Measurements from ENCODE around the gene MACROH2A2. TPM values are rescaled to one million over a fixed set of nuclear protein-coding genes. Genes with fewer than 3 reads are reported as not detected.
A peak's percentile ranks its signal among the peaks of the same experiment; 100 is the strongest.

MACROH2A2 gene
- total RNA-seq, 2 donors from 2014 or later: 15.1 to 22.1 TPM

- intact Hi-C loops (cut with DNase I): no loop called here
- H3K4me1 ChIP-seq: peaks cover 10% of the 10 kb centered on the region
- peak overlapping the region in 1 of 2 donors; percentile 90 for H3K9ac ChIP-seq (ENCODE audit: low read depth in 2 of 2, low read length in 2 of 2)
- no peak overlapping the region for H3K27ac ChIP-seq
- no peaks in the 10 kb centered on the region for H3K9me3 ChIP-seq
- TF ChIP-seq, protein P1, sequence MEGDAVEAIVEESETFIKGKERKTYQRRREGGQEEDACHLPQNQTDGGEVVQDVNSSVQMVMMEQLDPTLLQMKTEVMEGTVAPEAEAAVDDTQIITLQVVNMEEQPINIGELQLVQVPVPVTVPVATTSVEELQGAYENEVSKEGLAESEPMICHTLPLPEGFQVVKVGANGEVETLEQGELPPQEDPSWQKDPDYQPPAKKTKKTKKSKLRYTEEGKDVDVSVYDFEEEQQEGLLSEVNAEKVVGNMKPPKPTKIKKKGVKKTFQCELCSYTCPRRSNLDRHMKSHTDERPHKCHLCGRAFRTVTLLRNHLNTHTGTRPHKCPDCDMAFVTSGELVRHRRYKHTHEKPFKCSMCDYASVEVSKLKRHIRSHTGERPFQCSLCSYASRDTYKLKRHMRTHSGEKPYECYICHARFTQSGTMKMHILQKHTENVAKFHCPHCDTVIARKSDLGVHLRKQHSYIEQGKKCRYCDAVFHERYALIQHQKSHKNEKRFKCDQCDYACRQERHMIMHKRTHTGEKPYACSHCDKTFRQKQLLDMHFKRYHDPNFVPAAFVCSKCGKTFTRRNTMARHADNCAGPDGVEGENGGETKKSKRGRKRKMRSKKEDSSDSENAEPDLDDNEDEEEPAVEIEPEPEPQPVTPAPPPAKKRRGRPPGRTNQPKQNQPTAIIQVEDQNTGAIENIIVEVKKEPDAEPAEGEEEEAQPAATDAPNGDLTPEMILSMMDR (IDR thresholded peaks at IDR 0.05): no peak
- no peaks in the 10 kb centered on the region for H3K27me3 ChIP-seq
- DNase-seq: no peak
- no peak overlapping the region for H3K4me3 ChIP-seq
- no peaks in the 10 kb centered on the region for H3K36me3 ChIP-seq
These were observed 91.9 kb downstream of the MACROH2A2 start for GRCh38 chr10:70144372-70145110.

GRCh38 chr10:70145166-70145665 is 92.6 kb downstream of the MACROH2A2 start:
- peaks cover 10% of the 10 kb centered on the region for H3K4me1 ChIP-seq
- no peak for DNase-seq
- TF ChIP-seq, protein P1 (IDR thresholded peaks at IDR 0.05): no peak
- H3K36me3 ChIP-seq: no peaks in the 10 kb centered on the region
- H3K27ac ChIP-seq: peak overlapping the region; percentile 86
- intact Hi-C loops (cut with DNase I): no loop called here
- peak overlapping the region; percentile 90 for H3K9ac ChIP-seq (ENCODE audit: low read depth in 2 of 2, low read length in 2 of 2)
- H3K9me3 ChIP-seq: no peaks in the 10 kb centered on the region
- no peaks in the 10 kb centered on the region for H3K27me3 ChIP-seq
- H3K4me3 ChIP-seq: peak overlapping the region; percentile 56

DNA sequence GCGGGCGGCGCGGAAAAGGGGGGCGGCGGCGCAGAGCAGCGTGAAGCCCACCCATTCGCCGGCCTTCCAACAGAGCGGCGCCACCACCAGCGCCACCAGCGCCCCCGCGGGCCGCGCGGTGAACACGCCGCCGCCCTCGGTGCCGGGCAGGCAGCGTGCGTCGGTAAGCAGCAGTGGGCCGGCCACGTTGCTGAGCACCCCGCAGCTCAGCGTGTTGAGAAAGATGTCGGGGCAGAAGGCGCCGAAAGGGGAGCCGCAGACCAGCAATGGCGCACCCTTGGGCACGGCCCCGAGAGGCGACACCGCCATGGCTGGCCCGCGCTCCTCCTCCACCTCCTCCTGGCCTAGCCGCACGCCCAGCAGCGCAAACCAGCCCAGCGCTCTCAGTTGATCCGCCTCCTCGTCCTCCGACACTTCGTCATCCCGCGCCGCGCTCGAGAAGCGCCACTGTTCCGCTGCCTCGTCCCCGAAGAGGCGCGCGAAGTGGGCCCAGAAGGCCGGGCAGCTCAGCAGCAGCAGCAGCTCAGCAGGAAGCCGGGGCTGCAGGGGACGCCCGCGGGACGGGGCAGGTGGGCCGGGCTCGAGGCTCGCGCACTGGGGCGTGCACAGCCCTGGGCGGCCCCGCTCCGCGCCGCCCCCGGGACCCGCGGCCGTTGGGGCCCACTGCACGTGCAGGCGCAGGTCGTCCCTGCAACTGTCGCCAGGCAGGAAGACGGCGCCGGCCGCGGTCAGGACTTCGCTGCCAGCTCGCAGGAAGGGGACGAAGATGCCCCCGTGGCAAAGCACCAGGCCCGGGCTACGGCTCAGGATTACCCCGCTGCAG is 93.2 kb downstream of the MACROH2A2 start:
- Histone ChIP-seq H3K27me3 (no peaks in the 10 kb centered on the region), H3K9ac (ENCODE audit: low read depth in 2 of 2, low read length in 2 of 2) (peak overlapping the region; percentile 90), H3K9me3 (no peaks in the 10 kb centered on the region), H3K36me3 (no peaks in the 10 kb centered on the region), H3K4me3 (peak overlapping the region; percentile 56), H3K4me1 (peaks cover 10% of the 10 kb centered on the region), H3K27ac (peak overlapping the region; percentile 86)
- intact Hi-C loops (cut with DNase I): loop anchor here (2.0 kb wide), 1 partner anchor 29 kb away; no protein-coding TSS in a partner anchor
- TF ChIP-seq, protein P1 (IDR thresholded peaks at IDR 0.05): peak; percentile 53
- DNase-seq: peak; percentile 65

GRCh38 chr10:70146489-70147258 is 94.0 kb downstream of the MACROH2A2 start, which contains the start of gene TYSND1:
Gene TYSND1, minus strand, starts transcription at chr10:70146700. Its CDS starts 114 bp downstream, at chr10:70146586.
- no peaks in the 10 kb centered on the region for H3K36me3 ChIP-seq
- intact Hi-C loops (cut with DNase I): loop anchor here (2.0 kb wide), 1 partner anchor 30 kb away; no protein-coding TSS in a partner anchor
- H3K9me3 ChIP-seq: no peaks in the 10 kb centered on the region
- H3K4me1 ChIP-seq: peaks cover 10% of the 10 kb centered on the region
- DNase-seq: peak; percentile 99
- TF ChIP-seq, protein P1 (IDR thresholded peaks at IDR 0.05): peak; percentile 74
- H3K27ac ChIP-seq: peak within 1 kb of the TSS; percentile 86
- no peaks in the 10 kb centered on the region for H3K27me3 ChIP-seq
- peak within 1 kb of the TSS; percentile 56 for H3K4me3 ChIP-seq
- peak within 1 kb of the TSS; percentile 90 for H3K9ac ChIP-seq (ENCODE audit: low read depth in 2 of 2, low read length in 2 of 2)

DNA sequence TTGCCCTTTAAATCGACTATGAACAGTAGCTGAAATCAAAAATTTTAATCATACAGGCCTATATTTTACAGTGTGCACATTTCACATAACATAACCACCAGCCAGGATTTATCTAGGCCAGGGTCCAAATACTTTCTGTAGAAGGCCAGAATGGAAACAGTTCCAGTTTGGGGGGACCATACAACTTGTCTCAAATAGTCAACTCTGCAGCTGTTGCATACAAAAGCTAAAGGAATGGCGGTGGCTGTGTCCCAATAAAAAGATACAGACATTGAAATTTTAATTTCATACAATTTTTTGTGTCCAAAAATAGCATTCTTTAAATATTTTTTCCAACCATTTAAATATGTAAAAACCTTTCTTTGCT is 94.6 kb downstream of the MACROH2A2 start:
- TF ChIP-seq, protein P1 (IDR thresholded peaks at IDR 0.05): no peak
- peak overlapping the region; percentile 56 for H3K4me3 ChIP-seq

More for the DNA sequence above, 94.6 kb downstream of the MACROH2A2 start:
- no peak for DNase-seq
- Histone ChIP-seq H3K4me1 (peaks cover 10% of the 10 kb centered on the region), H3K36me3 (peaks cover 2% of the 10 kb centered on the region), H3K27ac (peak overlapping the region; percentile 86), H3K9ac (ENCODE audit: low read depth in 2 of 2, low read length in 2 of 2) (peak overlapping the region in 1 of 2 donors; percentile 90), H3K27me3 (no peaks in the 10 kb centered on the region), H3K9me3 (no peaks in the 10 kb centered on the region)
- intact Hi-C loops (cut with DNase I): loop anchor here (2.0 kb wide), 1 partner anchor 30 kb away; no protein-coding TSS in a partner anchor

Data from colonic mucosa (tissue), 4 donors.